GM12875 (cell line): ENCODE data around the gene ZXDA.

Source experiments
- H3K4me3 ChIP-seq: one replicate; pipeline ENCODE4 v1.5.1; 2011; ENCODE audit warnings: low read depth, low read length, control low read depth
- CTCF ChIP-seq: IDR thresholded peaks from 2 replicates; pipeline ENCODE4 v1.5.1; 2011; ENCODE audit warnings: low read depth, mild to moderate bottlenecking, control low read depth, inconsistent platforms, low read length, moderate library complexity, borderline replicate concordance; ENCODE audit not compliant: insufficient read depth

The ZXDA gene

GRCh38 chrX:57910287-57910912 is at the start of gene ZXDA:
TSS of gene ZXDA (minus strand) at chrX:57910458. CDS start at chrX:57910420, 38 bp downstream.
- H3K4me3 ChIP-seq: peak within 1 kb of the TSS; percentile 51

- TF ChIP-seq CTCF: no peak
- no peak overlapping the region for H3K4me3 ChIP-seq
Observed at GRCh38 chrX:57952320-57952678, 42.0 kb upstream of the ZXDA start.

- H3K4me3 ChIP-seq: no peak overlapping the region
- no peak for TF ChIP-seq CTCF
Observed at GRCh38 chrX:57951666-57952319, 41.5 kb upstream of the ZXDA start.

GRCh38 chrX:57933321-57933720 is 23.1 kb upstream of the ZXDA start:
- TF ChIP-seq CTCF: no peak

GRCh38 chrX:57932266-57932665 is 22.0 kb upstream of the ZXDA start:
- H3K4me3 ChIP-seq: no peak overlapping the region
- no peak for TF ChIP-seq CTCF

More at GRCh38 chrX:57933321-57933720, 23.1 kb upstream of the ZXDA start:
- H3K4me3 ChIP-seq: no peak overlapping the region

GRCh38 chrX:57930051-57930450 is 19.8 kb upstream of the ZXDA start:
- no peak for TF ChIP-seq CTCF
- no peak overlapping the region for H3K4me3 ChIP-seq

GRCh38 chrX:57929373-57929772 is 19.1 kb upstream of the ZXDA start:
- peak; percentile 40; the same call in 1 of the 2 replicates for TF ChIP-seq CTCF
- H3K4me3 ChIP-seq: no peak overlapping the region
